ENCODE measurements around the gene CBFA2T2.
"Not testable (repeated sequence)": the region's sequence is repeated elsewhere in the genome, so short reads cannot be mapped to it uniquely, and the experiment has no call there.

Gene CBFA2T2

GRCh38 chr20:33470866-33471265 lies 19.0 kb upstream of the CBFA2T2 start:
- no peak for DNase-seq (ENCODE audit: low spot score)

- DNase-seq (ENCODE audit: low spot score), result no peak
Observed at GRCh38 chr20:33472868-33473435, 16.9 kb upstream of the CBFA2T2 start.

GRCh38 chr20:33474097-33474873 lies 15.6 kb upstream of the CBFA2T2 start:
- no peak for DNase-seq (ENCODE audit: low spot score)

GRCh38 chr20:33474963-33475362 lies 14.9 kb upstream of the CBFA2T2 start:
- no peak for DNase-seq (ENCODE audit: low spot score)

- DNase-seq (ENCODE audit: low spot score), result no peak
Observed at GRCh38 chr20:33475381-33476152, 14.3 kb upstream of the CBFA2T2 start.

- DNase-seq (ENCODE audit: low spot score), result no peak
Observed at GRCh38 chr20:33477386-33478234, 12.3 kb upstream of the CBFA2T2 start.

DNA sequence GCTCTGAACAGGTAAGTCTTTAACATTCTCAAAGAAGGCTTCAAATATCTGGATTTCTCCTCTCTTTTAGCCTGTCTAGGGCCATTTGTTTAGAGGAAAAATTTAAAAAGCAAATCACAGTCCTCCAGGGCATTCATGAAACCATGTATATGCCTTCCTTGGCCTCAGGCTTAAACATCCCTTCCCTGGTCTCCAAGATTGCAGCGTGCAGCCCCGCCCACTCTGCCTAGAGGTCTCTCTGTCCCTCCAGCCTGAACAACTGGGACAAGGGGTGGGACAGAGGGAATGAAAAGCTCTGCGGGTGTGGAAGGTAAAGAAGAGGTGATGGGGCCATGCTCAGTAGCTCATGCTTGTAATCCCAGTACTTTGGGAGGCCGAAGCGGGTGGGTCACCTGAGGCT lies 9.8 kb upstream of the CBFA2T2 start:
- DNase-seq (ENCODE audit: low spot score), result no peak

DNA sequence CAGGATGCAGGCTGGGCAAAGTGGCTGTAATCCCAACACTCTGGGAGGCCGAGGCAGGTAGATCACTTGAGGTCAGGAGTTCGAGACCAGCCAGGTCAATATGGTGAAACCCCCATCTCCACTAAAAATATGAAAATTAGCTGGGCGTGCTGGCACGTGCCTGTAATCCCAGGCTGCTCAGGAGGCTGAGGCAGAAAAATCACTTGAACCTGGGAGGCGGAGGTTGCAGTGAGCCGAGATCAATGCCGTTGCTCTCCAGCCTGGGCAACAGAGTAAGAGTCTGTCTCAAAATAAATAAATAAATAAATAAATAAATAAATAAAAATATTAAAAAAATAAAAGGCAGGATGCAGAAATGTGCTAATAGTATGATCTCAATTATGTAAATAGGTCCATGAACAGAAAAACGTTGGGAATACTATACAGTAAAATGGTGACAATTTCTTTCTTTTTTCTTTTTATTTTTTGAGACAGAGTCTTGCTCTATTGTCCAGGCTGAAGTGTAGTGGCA lies 8.4 kb upstream of the CBFA2T2 start:
- no peak for DNase-seq (ENCODE audit: low spot score)

GRCh38 chr20:33482581-33482980 lies 7.3 kb upstream of the CBFA2T2 start:
- no peak for DNase-seq (ENCODE audit: low spot score)

DNA sequence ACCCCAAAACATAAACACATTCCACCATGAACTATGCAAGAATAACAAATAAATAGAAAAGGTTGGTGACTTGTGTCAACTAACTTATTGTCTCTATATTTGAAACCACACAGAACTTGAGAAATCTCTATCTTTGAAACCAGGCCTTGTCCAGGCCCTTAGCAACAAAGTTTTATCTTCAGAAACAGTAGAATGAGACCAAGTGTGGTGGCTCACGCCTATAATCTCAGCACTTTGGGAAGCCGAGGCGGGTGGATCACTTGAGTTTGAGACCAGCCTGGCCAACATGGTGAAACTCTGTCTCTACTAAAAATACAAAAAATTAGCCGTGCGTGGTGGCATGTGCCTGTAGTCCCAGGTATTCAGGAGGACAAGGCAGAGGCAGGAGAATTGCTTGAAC lies 6.7 kb upstream of the CBFA2T2 start:
- DNase-seq (ENCODE audit: low spot score), result not testable (repeated sequence)

- DNase-seq (ENCODE audit: low spot score), result no peak
Observed at GRCh38 chr20:33488201-33488600, 1.7 kb upstream of the CBFA2T2 start.

- not testable (repeated sequence) for DNase-seq (ENCODE audit: low spot score)
Observed at GRCh38 chr20:33488661-33489494, 1.0 kb upstream of the CBFA2T2 start.

GRCh38 chr20:33489495-33490022 lies 337 bp upstream of the CBFA2T2 start:
- peak; percentile 99 for DNase-seq (ENCODE audit: low spot score)

- no peak for DNase-seq (ENCODE audit: low spot score)
Observed at GRCh38 chr20:33490934-33491656, 1.2 kb downstream of the CBFA2T2 start.

- DNase-seq (ENCODE audit: low spot score), result no peak
Observed at GRCh38 chr20:33493076-33493766, 3.3 kb downstream of the CBFA2T2 start.

GRCh38 chr20:33496776-33497175 lies 6.9 kb downstream of the CBFA2T2 start:
- not testable (repeated sequence) for DNase-seq (ENCODE audit: low spot score)

- DNase-seq (ENCODE audit: low spot score), result no peak
Observed at GRCh38 chr20:33499355-33499754, 9.5 kb downstream of the CBFA2T2 start.

DNA sequence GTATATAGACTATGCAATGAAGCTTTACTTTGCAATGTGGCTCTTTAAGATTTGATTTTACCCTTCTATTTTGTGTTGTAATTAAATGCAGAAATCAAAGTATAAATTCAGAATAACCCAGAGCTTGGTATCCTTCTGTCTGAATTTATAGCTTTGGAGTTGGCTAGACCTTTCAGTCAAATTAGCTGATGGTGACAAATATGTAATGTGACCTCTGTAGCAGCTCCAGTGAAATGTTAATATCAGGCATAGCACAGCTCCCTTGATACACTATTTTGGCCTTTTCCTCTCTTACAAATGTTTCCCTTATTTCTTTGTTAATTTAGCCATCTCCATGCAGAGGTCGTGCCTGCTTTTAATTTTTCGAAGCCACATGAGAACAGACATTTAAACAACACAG lies 11.1 kb downstream of the CBFA2T2 start:
- DNase-seq (ENCODE audit: low spot score), result no peak

DNA sequence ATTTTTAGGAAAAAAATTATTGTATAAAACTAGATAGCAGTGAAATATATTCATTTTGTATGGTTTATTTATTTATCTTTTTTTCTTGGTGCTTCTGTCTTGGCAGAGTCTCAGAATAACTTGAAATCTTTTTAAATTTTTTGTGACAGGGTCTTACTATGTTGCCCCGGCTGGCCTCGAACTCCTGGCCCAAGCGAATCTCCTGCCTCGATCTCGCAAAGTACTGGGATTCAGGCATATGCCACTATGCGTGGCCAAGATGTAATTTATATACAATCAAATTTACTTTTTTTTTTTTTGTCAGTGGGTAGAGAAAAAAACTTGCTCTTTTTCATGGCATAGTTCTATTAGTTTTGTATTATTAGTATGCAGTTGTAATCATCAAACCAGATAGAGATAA lies 13.7 kb downstream of the CBFA2T2 start:
- no peak for DNase-seq (ENCODE audit: low spot score)

All from HuH-7.5 (cell line).